Psoas muscle (tissue), 8 donors: ENCODE results near the gene ADGRG7. TPM values are rescaled to one million over a fixed set of nuclear protein-coding genes. Genes with fewer than 3 reads are reported as not detected.

ENCODE experiments used
- ATAC-seq, 4 donors: fragments of 200-7000 bp; cut with Tn5 transposase; one replicate each; pipeline ENCODE4 v1.9.1; 2020; ENCODE audit warnings: moderate library complexity in 3 of 4, mild to moderate bottlenecking in 2 of 4
- DNase-seq, 2 donors: peaks; one replicate each; pipeline ENCODE4 v3.0.0-alpha.2; 2020
- H3K27ac ChIP-seq: fragments of 200-600 bp; one replicate; pipeline ENCODE4 v1.8.0; 2022
- H3K27me3 ChIP-seq, 3 donors: fragments of 200-600 bp in 1 of 3; one replicate each; pipeline versions ENCODE4 v1.6.1 to v1.8.0; 2013 to 2022; ENCODE audit warnings: low read length in 2 of 3, mild to moderate bottlenecking in 2 of 3, moderate library complexity in 1 of 3; ENCODE audit not compliant: insufficient read depth in 3 of 3
- H3K36me3 ChIP-seq, 2 donors: fragments of 200-600 bp in 1 of 2; one replicate each; pipeline versions ENCODE4 v1.6.1 to v1.8.0; 2013 to 2022; ENCODE audit warnings: low read depth in 1 of 2, mild to moderate bottlenecking in 1 of 2, moderate library complexity in 1 of 2; ENCODE audit not compliant: insufficient read depth in 1 of 2
- H3K4me1 ChIP-seq: fragments of 200-600 bp; one replicate; pipeline ENCODE4 v1.8.0; 2022
- H3K4me3 ChIP-seq: fragments of 200-600 bp; one replicate; pipeline ENCODE4 v1.8.0; 2022; ENCODE audit warnings: mild to moderate bottlenecking
- H3K9me3 ChIP-seq: fragments of 200-600 bp; one replicate; pipeline ENCODE4 v1.8.0; 2022
- CTCF ChIP-seq: fragments of 200-600 bp; IDR thresholded peaks from one replicate; pipeline ENCODE4 v1.8.0; 2022; ENCODE audit warnings: antibody characterized with exemption
- WGBS, 3 donors: extraction: QIAGEN DNeasy Blood & Tissue Kit; methylation state at CpG; one replicate each; pipeline versions ENCODE4 v1.1.6 to v1.1.7; 2013; 5-methylcytosine and 5-hydroxymethylcytosine counted together
- intact Hi-C, 2 donors: fragments of 100-400 bp; cut with DNase I; formaldehyde crosslinking; loops; one replicate each; pipeline versions ENCODE4 v1.11.0 to v1.14.2; 2022
- polyA plus RNA-seq, 3 donors: library from polyadenylated mRNA; stranded (reverse); fragments of 200-250 nt; gene quantifications; one replicate each; pipeline ENCODE4 v1.2.3, GENCODE V29; 2013
- total RNA-seq, 4 donors: library from RNA; stranded (reverse); fragmentation: NEBNext Ultra II Directional in 2 of 4; extraction: Animal tissue kit (Norgen Biotek cat#: 25700) in 2 of 4; gene quantifications; one replicate each; pipeline versions ENCODE4 v1.2.1 to v1.2.4, GENCODE V29; 2021 to 2023
- donor health status: healthy with polysubstance abuse.
- donor health status: DM: no; HTN: no; CAD: no; lungs with moderate emphysema.
- donor health status: Bipolar disorder and iron deficiency.
- donor health status: healthy.
- donor health status: DM: yes; HTN: yes; CAD: no.
- donor health status: DM: no; HTN: no; CAD: no.
- donor health status: DM: no; HTN: no; CAD: no.
- donor health status: DM: yes; HTN: yes; CAD: no.

The ADGRG7 gene
- total and polyA plus RNA-seq, 7 donors: 0.04 to 0.22 TPM; not detected in 5

DNA sequence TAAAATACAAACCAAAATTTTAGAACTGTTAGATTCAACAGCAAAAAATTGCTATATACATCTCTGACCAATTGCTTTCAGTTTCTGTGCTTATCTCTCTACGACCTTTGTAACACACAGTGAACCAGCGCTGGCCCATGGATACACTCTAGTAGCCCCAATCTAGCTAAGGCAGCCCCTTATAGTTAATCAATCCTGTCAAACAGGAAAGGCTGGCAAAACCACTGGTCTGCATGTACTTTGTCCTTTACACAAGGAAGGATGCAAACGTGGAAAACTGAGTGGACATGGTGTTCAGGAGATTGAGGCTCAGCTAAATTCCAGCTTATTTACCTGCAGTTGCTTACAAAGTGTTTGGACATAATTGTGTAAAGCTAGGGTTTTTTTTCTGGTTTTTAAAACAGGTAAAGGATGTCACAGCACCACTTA is 25.9 kb downstream of the ADGRG7 start:
- 76 to 77% (median 77%) methylated on average over 3 of the region's 3 CpGs for WGBS, 3 donors
- no peak overlapping the region for H3K27ac ChIP-seq

GRCh38 chr3:100637197-100637631 is 27.8 kb downstream of the ADGRG7 start:
- no peak for TF ChIP-seq CTCF
- H3K36me3 ChIP-seq: no peaks in the 10 kb centered on the region
- no peak overlapping the region for H3K4me3 ChIP-seq
- H3K9me3 ChIP-seq: no peaks in the 10 kb centered on the region
- DNase-seq: no peak
- 74 to 82% (median 80%) methylated on average over 1 of the region's 1 CpG for WGBS, 3 donors
- ATAC-seq: no peak
- H3K4me1 ChIP-seq: no peaks in the 10 kb centered on the region
- no peaks in the 10 kb centered on the region for H3K27me3 ChIP-seq
- intact Hi-C loops: no loop called here
- H3K27ac ChIP-seq: no peak overlapping the region

More for the DNA sequence above, 25.9 kb downstream of the ADGRG7 start:
- no peaks in the 10 kb centered on the region for H3K4me1 ChIP-seq
- H3K36me3 ChIP-seq: no peaks in the 10 kb centered on the region
- no peaks in the 10 kb centered on the region for H3K9me3 ChIP-seq
- intact Hi-C loops: no loop called here
- no peak for DNase-seq
- no peaks in the 10 kb centered on the region for H3K27me3 ChIP-seq
- no peak for TF ChIP-seq CTCF
- no peak for ATAC-seq
- no peak overlapping the region for H3K4me3 ChIP-seq

GRCh38 chr3:100640633-100641032 is 31.2 kb downstream of the ADGRG7 start:
- Histone ChIP-seq H3K9me3 (no peaks in the 10 kb centered on the region), H3K36me3 (no peaks in the 10 kb centered on the region), H3K27me3 (no peaks in the 10 kb centered on the region), H3K27ac (no peak overlapping the region), H3K4me3 (no peak overlapping the region), H3K4me1 (no peaks in the 10 kb centered on the region)
- intact Hi-C loops: no loop called here
- DNase-seq: no peak
- WGBS, 3 donors: 93 to 95% (median 93%) methylated on average over 5 of the region's 5 CpGs
- no peak for TF ChIP-seq CTCF
- no peak for ATAC-seq

GRCh38 chr3:100641471-100642032 is 32.2 kb downstream of the ADGRG7 start:
- 47 to 66% (median 58%) methylated on average over 3 of the region's 3 CpGs for WGBS, 3 donors

More at GRCh38 chr3:100641471-100642032, 32.2 kb downstream of the ADGRG7 start:
- H3K27me3 ChIP-seq: no peaks in the 10 kb centered on the region
- DNase-seq: no peak
- no peak for ATAC-seq
- H3K4me3 ChIP-seq: no peak overlapping the region
- intact Hi-C loops: no loop called here
- no peak overlapping the region for H3K27ac ChIP-seq
- TF ChIP-seq CTCF: no peak
- no peaks in the 10 kb centered on the region for H3K9me3 ChIP-seq
- H3K4me1 ChIP-seq: no peaks in the 10 kb centered on the region
- H3K36me3 ChIP-seq: no peaks in the 10 kb centered on the region
